HG03025 (cell line): ENCODE measurements around the gene ZFAND3.

Source experiments
- ATAC-seq: cut with Tn5 transposase; IDR thresholded peaks from one replicate; pipeline ENCODE4 v1.9.1; 2021; ENCODE audit warnings: mild to moderate bottlenecking, moderate library complexity; ENCODE audit not compliant: unreplicated experiment, low FRiP score

Gene ZFAND3

GRCh38 chr6:37794825-37795224, 24.7 kb upstream of the ZFAND3 start:
- no peak for ATAC-seq

- no peak for ATAC-seq
Observed at GRCh38 chr6:37798436-37799262, 20.9 kb upstream of the ZFAND3 start.

GRCh38 chr6:37799263-37799644, 20.3 kb upstream of the ZFAND3 start:
- no peak for ATAC-seq

GRCh38 chr6:37800703-37801604, 18.6 kb upstream of the ZFAND3 start:
- ATAC-seq, result no peak

- no peak for ATAC-seq
Observed at GRCh38 chr6:37801605-37801940, 18.0 kb upstream of the ZFAND3 start.

- ATAC-seq, result no peak
Observed at GRCh38 chr6:37802810-37803209, 16.7 kb upstream of the ZFAND3 start.

- ATAC-seq, result no peak
Observed at GRCh38 chr6:37804586-37804985, 14.9 kb upstream of the ZFAND3 start.

GRCh38 chr6:37806213-37806612, 13.3 kb upstream of the ZFAND3 start:
- no peak for ATAC-seq

GRCh38 chr6:37807656-37808055, 11.9 kb upstream of the ZFAND3 start:
- no peak for ATAC-seq

- no peak for ATAC-seq
Observed at GRCh38 chr6:37809197-37809543, 10.4 kb upstream of the ZFAND3 start.

- no peak for ATAC-seq
Observed at GRCh38 chr6:37812841-37813240, 6.7 kb upstream of the ZFAND3 start.

GRCh38 chr6:37814374-37814773, 5.2 kb upstream of the ZFAND3 start:
- ATAC-seq, result no peak

- no peak for ATAC-seq
Observed at GRCh38 chr6:37816599-37817375, 2.7 kb upstream of the ZFAND3 start.

- peak; percentile 74 for ATAC-seq
Observed at GRCh38 chr6:37818536-37819176, 871 bp upstream of the ZFAND3 start.

- ATAC-seq, result peak; percentile 1
Observed at GRCh38 chr6:37819802-37820717, 533 bp downstream of the ZFAND3 start.

- no peak for ATAC-seq
Observed at GRCh38 chr6:37820718-37821079, 1.2 kb downstream of the ZFAND3 start.

- no peak for ATAC-seq
Observed at GRCh38 chr6:37821446-37821845, 1.9 kb downstream of the ZFAND3 start.

GRCh38 chr6:37822851-37823682, 3.5 kb downstream of the ZFAND3 start:
- no peak for ATAC-seq

- ATAC-seq, result no peak
Observed at GRCh38 chr6:37824170-37824569, 4.6 kb downstream of the ZFAND3 start.
